LNCAP (cell line): ENCODE results near the gene G3BP1.

Experiments used
- TF ChIP-seq, protein P1 (sequence below): fragments of 450-650 bp; IDR thresholded peaks from 2 replicates; pipeline ENCODE4 v1.5.1; 2017; ENCODE audit warnings: mild to moderate bottlenecking

G3BP1 gene

DNA sequence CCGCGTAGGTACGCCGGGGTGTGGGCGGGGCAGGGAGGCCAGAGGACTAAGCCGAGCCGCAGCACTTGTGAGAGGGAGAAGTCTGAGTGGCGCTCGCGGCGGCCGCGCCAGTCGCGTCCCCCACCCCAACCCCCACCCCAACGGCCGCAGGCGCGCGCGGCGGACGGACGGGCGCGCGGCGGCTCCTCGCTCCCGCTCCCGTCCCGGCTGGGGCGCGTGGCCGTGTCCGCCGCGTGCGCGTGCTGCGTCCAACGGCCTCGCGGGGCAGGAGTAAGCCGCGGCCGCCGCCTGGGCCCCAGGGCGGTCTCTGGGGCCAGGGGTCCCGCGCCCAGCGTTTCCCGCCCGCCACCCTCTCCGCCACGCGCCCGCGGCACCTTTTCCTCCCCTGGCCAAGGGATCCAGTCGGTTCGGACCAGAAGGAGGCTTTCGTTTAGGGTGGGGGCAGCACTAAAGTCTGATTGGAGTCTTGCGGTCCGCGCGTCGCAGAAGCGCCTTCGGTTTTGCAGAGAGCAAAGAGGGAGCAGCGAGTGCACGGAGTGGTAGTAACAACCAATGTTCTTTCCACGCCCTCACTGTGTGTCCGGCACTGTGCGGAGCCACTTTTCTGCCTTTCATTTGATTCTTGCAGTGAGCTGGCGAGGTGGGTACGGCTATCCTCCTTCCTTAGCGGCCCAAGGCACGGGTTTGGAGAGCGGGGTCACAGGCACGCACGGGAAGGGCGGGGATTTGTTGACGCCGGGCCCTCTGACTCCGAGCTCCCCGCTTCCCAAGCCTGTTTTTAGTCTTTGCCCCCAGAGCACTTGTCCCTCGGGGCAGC lies 483 bp downstream of the G3BP1 start:
- TF ChIP-seq, protein P1, sequence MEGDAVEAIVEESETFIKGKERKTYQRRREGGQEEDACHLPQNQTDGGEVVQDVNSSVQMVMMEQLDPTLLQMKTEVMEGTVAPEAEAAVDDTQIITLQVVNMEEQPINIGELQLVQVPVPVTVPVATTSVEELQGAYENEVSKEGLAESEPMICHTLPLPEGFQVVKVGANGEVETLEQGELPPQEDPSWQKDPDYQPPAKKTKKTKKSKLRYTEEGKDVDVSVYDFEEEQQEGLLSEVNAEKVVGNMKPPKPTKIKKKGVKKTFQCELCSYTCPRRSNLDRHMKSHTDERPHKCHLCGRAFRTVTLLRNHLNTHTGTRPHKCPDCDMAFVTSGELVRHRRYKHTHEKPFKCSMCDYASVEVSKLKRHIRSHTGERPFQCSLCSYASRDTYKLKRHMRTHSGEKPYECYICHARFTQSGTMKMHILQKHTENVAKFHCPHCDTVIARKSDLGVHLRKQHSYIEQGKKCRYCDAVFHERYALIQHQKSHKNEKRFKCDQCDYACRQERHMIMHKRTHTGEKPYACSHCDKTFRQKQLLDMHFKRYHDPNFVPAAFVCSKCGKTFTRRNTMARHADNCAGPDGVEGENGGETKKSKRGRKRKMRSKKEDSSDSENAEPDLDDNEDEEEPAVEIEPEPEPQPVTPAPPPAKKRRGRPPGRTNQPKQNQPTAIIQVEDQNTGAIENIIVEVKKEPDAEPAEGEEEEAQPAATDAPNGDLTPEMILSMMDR = no peak

DNA sequence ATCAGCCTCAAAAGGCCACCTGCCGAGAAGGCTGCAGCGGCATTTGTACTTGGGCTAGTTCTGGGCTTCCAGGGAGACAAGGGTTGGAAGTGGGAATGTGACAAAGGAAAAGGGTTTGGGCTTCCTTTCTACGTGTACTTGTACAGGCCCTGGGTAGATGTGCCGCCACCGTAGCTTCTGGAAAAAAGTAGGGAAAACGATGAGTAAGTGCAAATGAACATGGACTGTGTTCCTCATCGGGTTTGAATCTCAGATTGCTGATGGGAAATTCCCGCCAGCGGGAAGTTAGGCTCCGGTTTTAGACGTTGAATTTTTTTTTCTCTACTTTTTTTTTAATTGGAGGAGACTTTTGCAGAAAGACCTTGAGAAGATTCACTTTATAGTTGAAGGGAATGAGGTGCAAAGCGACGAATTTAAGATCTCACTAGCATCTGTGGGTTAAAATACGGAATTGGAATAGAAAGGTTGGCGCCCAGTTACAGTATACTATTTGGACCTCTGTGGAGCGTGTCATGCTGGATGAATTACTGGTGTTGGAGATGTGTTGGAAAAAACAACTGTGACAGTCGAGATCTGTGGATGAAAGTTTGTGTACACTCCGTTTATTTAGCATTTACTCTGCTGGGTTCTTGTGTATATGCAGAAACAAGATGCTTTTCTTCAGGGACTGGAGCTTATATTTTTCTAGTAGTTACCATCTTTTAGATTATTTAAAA lies 1.2 kb downstream of the G3BP1 start:
- TF ChIP-seq, protein P1 = no peak

DNA sequence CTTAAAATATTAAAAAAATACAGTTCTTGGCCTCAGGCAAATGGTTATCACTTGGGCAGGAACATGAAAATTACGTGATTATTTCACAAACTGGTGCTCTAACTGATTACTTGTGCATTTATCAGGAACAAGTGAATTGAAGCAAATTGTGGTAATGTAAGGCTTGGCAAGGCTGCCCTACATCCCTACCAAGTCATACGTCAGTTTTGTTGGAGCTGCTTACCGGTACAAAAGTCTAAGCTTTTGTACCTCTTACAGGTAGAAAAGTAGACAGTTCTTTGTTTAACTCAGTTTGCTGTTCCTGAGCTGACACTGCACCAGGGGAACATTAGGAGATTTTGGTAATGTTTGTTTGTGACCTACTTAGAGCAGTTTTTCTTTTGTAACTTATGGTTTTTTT lies 2.2 kb downstream of the G3BP1 start:
- TF ChIP-seq, protein P1 = no peak

DNA sequence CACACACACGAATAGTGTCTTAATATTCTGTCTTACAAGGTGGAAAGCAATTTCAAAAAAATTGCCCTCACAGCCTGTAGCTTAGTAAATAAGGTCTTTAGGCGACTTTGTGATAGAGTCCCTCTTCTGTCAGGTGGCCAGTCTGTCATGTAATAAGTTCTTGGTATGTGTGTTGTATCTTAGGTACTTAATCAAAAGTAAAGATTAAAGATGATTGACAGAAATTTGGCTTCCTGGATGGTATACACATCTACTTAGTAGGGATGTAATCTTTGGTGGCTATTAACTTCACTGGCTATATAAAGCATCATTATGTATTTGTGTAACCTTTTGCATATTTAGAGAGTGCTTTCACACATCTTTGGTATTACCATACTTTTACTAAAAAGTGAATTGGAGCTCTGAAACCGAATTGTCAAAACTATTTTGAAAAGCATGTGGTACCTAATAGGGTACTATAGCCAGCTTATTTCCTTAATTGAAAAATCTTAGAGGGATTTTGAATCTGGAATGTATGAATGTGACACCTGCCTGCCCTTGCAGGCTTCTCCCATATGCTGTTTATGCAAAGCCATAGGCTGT lies 3.4 kb downstream of the G3BP1 start:
- TF ChIP-seq, protein P1 = no peak

DNA sequence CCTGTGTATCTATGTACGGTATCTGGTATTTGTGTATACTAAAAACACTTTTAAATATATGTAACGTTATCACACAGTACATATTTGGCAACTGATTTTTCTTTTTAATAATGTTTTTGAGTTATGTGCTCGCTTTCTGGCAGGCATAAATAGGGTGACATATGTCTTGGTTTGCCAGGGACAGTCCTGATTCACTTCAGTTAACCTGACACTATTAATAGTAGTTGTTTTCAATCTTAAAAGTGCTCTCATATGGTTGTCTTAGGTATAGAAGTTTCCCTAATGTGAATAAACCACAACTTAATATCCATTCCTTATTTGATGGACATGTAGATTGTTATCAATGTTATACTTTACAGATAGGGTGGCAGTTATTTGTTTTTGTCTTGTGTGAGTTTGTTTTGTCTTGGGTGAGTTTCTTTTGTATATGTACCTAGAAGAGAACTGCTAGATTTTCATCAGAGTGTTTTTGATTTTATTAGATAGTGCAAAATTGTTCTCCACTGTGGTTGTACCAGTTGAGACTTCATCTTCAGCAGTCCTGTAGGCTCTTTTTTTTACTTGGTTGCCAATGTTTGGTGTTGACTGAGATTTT lies 7.9 kb downstream of the G3BP1 start:
- TF ChIP-seq, protein P1 = no peak

DNA sequence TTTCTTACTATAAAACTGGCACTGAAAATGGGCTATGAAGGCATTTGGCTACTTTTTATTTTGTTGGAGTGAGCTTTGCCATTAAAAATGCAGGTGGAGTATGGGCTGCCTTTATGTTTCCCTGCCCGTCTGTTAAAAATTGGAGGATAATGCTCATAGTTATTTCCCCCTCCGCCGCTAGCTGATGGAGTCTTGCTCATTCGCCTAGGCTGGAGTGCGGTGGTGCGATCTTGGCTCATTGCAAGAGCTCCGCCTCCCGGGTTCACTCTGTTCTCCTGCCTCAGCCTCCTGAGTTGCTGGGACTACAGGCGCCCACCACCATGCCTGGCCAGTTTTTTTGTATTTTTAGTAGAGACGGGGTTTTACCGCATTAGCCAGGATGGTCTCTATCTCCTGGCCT lies 8.6 kb downstream of the G3BP1 start:
- TF ChIP-seq, protein P1 = no peak

DNA sequence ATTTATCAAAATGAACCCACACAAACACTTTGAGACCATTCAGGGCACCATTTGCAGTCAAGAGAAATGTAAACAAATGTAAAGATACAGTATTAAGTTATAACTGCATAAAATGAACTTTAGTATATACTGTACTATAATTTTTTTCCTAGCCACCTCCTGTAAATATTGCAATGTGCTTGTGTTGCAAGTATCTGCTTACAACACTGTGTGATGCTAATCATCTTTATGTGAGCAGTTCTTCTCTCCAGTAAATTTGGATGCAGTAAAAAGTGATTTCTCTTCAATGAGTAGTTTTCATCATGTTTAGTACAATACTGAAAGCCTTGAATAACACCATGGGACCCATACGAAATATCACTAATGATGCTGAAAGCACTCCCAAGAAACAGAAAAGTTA lies 9.4 kb downstream of the G3BP1 start:
- TF ChIP-seq, protein P1 = no peak
